ENCODE measurements around the gene TIMP1.

DNA sequence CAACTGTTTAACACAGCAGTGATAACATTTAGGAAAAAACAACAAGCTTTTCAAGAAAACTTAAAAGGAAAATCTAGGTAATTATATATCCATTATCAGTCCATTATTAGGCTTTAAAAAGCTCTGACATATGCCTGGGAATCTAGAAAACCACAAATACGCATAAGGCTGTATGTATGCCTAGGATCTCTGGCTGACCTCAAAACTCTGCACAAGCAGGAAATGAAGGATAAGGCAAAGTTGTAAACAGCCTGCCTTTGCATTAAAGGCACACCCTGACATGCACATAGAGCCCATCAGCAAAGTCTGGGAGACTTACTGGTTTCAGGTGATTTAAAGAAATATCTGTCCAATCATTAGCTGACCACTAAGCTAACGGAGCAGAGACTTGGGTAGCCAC lies 14.0 kb downstream of the TIMP1 start:
- TF ChIP-seq EZH2 (IDR thresholded peaks at IDR 0.05; ENCODE audit: insufficient read depth, poor library complexity, severe bottlenecking) (no peak), EZH2phosphoT487 (IDR thresholded peaks at IDR 0.05; ENCODE audit: insufficient read depth, low read depth) (no peak)

All from GM23248 (cell line).